ENCODE data around the gene TNFRSF1B. TPM values are rescaled to one million over a fixed set of nuclear protein-coding genes. Genes with fewer than 3 reads are reported as not detected.
A peak's percentile ranks its signal among the peaks of the same experiment; 100 is the strongest.

The TNFRSF1B gene
- total RNA-seq, 3 donors from 2014 or later (not counting 1 experiment from before 2014, with no cell fraction given): 152 to 173 (median 172) TPM

DNA sequence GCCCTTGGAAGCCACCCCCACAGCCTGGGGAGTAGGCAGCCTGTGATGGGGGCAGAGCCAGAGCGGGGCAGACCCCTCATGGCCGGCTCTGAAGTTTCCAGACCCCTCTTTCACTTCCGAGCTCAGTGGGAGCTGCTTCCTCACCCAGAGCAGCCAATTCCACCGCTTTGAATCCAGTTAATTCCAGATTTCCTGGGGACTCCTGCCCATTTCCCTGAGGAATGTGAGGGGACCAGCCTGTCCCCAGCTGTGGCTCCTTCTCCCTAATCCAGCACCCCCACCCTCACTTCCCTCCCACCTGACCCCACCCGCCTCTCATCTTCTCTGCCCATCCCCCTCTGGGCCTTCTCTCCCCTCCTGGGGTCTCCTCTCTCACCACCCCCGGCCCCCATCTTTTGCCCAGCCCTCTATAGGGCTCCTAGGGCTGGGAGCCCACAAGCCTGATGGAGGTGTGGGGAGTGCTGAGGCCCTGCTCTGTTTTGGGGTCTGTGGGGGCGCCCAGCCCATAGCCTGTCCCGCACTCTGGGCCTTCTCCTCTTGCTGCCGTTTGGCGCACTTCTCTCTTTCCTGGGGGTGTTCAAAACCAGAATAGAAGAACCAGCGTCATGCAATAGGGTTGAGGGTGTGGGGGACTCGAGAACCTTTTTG is 26.2 kb upstream of the TNFRSF1B start:
- peaks cover 10 to 21% of the 10 kb centered on the region in 2 donors for H3K4me1 Mint-ChIP-seq
- Histone ChIP-seq H3K4me3 (ENCODE audit: low read length) (no peak overlapping the region), H3K9me3 (ENCODE audit: control insufficient read depth, insufficient read depth, low read length) (no peaks in the 10 kb centered on the region), H3K27ac (ENCODE audit: low read length) (no peak overlapping the region), H3K4me1 (ENCODE audit: control insufficient read depth, insufficient read depth, low read length) (peaks cover 51% of the 10 kb centered on the region), H3K27me3 (ENCODE audit: control insufficient read depth, insufficient read depth, low read length) (no peaks in the 10 kb centered on the region), H3K36me3 (ENCODE audit: control insufficient read depth, insufficient read depth, low read length) (no peaks in the 10 kb centered on the region)
- no peaks in the 10 kb centered on the region for H3K36me3 Mint-ChIP-seq
- ATAC-seq (no peak), DNase-seq (no peak)
- H3K4me3 Mint-ChIP-seq: no peak overlapping the region
- H3K9me3 Mint-ChIP-seq: no peaks in the 10 kb centered on the region
- no peak overlapping the region for H3K27ac Mint-ChIP-seq
- TF ChIP-seq, protein P1, sequence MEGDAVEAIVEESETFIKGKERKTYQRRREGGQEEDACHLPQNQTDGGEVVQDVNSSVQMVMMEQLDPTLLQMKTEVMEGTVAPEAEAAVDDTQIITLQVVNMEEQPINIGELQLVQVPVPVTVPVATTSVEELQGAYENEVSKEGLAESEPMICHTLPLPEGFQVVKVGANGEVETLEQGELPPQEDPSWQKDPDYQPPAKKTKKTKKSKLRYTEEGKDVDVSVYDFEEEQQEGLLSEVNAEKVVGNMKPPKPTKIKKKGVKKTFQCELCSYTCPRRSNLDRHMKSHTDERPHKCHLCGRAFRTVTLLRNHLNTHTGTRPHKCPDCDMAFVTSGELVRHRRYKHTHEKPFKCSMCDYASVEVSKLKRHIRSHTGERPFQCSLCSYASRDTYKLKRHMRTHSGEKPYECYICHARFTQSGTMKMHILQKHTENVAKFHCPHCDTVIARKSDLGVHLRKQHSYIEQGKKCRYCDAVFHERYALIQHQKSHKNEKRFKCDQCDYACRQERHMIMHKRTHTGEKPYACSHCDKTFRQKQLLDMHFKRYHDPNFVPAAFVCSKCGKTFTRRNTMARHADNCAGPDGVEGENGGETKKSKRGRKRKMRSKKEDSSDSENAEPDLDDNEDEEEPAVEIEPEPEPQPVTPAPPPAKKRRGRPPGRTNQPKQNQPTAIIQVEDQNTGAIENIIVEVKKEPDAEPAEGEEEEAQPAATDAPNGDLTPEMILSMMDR (IDR thresholded peaks at IDR 0.05): no peak
- WGBS (ENCODE audit: insufficient coverage): 91% methylated on average over 9 of the region's 12 CpGs
- H3K27me3 Mint-ChIP-seq (ENCODE audit: low read depth in 2 of 2): no peaks in the 10 kb centered on the region
- intact Hi-C loops (cut with micrococcal nuclease): no loop called here

DNA sequence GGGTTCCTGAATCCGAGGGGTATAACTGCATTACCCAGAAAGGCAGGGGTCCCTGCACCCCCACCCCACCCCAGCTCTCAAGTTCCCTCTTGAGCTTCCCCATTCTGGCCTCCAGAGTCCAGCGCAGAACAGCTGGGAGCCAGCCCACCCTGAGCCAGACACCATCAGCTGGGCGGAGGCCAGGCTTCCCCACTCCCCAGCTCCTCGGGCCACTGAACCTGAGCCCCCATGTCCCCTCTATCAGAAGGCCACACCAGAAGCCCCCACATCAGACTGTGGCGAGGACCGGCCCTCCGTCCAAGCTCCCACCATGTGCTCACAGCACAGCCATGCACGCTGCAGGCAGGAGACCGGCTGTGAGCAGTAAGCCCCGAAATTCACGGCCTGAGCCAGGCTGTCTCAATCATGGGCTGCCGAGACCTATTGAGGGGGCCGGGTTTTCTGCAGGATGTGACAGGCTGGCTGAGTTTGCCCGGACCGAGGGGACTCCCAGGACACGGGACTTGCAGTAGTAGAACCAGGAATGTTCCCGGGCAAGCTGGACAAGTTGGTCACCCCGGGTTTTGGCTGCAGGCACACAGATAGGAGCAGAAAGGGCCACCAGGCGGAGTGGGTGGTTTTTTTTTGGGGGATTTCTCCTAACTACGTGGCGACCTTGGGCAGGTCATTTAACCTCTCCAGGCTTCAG is 25.5 kb upstream of the TNFRSF1B start:
- Histone ChIP-seq H3K36me3 (ENCODE audit: control insufficient read depth, insufficient read depth, low read length) (no peaks in the 10 kb centered on the region), H3K9me3 (ENCODE audit: control insufficient read depth, insufficient read depth, low read length) (no peaks in the 10 kb centered on the region), H3K4me3 (ENCODE audit: low read length) (no peak overlapping the region), H3K27me3 (ENCODE audit: control insufficient read depth, insufficient read depth, low read length) (no peaks in the 10 kb centered on the region), H3K4me1 (ENCODE audit: control insufficient read depth, insufficient read depth, low read length) (peaks cover 53% of the 10 kb centered on the region), H3K27ac (ENCODE audit: low read length) (no peak overlapping the region)
- H3K4me1 Mint-ChIP-seq: peaks cover 12 to 22% of the 10 kb centered on the region in 2 donors
- ATAC-seq (no peak), DNase-seq (no peak)
- no peak overlapping the region for H3K27ac Mint-ChIP-seq
- no peaks in the 10 kb centered on the region for H3K36me3 Mint-ChIP-seq
- TF ChIP-seq, protein P1 (IDR thresholded peaks at IDR 0.05): no peak
- H3K9me3 Mint-ChIP-seq: no peaks in the 10 kb centered on the region
- WGBS (ENCODE audit: insufficient coverage): 92% methylated on average over 21 of the region's 21 CpGs
- H3K4me3 Mint-ChIP-seq: no peak overlapping the region
- H3K27me3 Mint-ChIP-seq (ENCODE audit: low read depth in 2 of 2): no peaks in the 10 kb centered on the region
- intact Hi-C loops (cut with micrococcal nuclease): no loop called here

DNA sequence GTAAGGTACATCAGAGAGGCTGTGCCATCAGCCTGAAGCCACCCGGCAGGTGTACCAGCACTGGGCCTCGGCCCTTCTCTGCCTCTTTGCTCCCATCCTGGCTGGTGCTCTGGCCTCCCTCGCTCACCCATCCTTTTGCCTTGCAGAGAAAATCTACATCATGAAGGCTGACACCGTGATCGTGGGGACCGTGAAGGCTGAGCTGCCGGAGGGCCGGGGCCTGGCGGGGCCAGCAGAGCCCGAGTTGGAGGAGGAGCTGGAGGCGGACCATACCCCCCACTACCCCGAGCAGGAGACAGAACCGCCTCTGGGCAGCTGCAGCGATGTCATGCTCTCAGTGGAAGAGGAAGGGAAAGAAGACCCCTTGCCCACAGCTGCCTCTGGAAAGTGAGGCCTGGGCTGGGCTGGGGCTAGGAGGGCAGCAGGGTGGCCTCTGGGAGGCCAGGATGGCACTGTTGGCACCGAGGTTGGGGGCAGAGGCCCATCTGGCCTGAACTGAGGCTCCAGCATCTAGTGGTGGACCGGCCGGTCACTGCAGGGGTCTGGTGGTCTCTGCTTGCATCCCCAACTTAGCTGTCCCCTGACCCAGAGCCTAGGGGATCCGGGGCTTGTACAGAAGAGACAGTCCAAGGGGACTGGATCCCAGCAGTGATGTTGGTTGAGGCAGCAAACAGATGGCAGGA is 24.5 kb upstream of the TNFRSF1B start:
- peaks cover 61% of the 10 kb centered on the region for H3K4me1 ChIP-seq (ENCODE audit: control insufficient read depth, insufficient read depth, low read length)
- no peaks in the 10 kb centered on the region for H3K9me3 ChIP-seq (ENCODE audit: control insufficient read depth, insufficient read depth, low read length)
- DNase-seq (no peak), ATAC-seq (no peak)
- H3K4me3 ChIP-seq (ENCODE audit: low read length): no peak overlapping the region
- peak overlapping the region in 1 of 2 donors; percentile 86 for H3K27ac Mint-ChIP-seq
- no peak overlapping the region for H3K4me3 Mint-ChIP-seq
- TF ChIP-seq, protein P1 (IDR thresholded peaks at IDR 0.05): no peak
- WGBS (ENCODE audit: insufficient coverage): 94% methylated on average over 17 of the region's 18 CpGs
- H3K27me3 Mint-ChIP-seq (ENCODE audit: low read depth in 2 of 2): no peaks in the 10 kb centered on the region
- no peaks in the 10 kb centered on the region for H3K27me3 ChIP-seq (ENCODE audit: control insufficient read depth, insufficient read depth, low read length)
- peak overlapping the region; percentile 8 for H3K27ac ChIP-seq (ENCODE audit: low read length)
- H3K9me3 Mint-ChIP-seq: no peaks in the 10 kb centered on the region
- no peaks in the 10 kb centered on the region for H3K36me3 Mint-ChIP-seq
- no peaks in the 10 kb centered on the region for H3K36me3 ChIP-seq (ENCODE audit: control insufficient read depth, insufficient read depth, low read length)
- intact Hi-C loops (cut with micrococcal nuclease): no loop called here
- peaks cover 22 to 32% of the 10 kb centered on the region in 2 donors for H3K4me1 Mint-ChIP-seq
